ENCODE results near the gene CST8. TPM values are rescaled to one million over a fixed set of nuclear protein-coding genes. Genes with fewer than 3 reads are reported as not detected.

Gene CST8
- total RNA-seq, 2 donors from 2014 or later = not detected

GRCh38 chr20:23501926-23502325, 11.0 kb downstream of the CST8 start:
- no peak overlapping the region for H3K27ac ChIP-seq (ENCODE audit: low read depth, low read length)
- peaks cover 14% of the 10 kb centered on the region for H3K9me3 Mint-ChIP-seq
- H3K27ac Mint-ChIP-seq = no peak overlapping the region
- DNase-seq = no peak
- no peak overlapping the region for H3K4me3 Mint-ChIP-seq
- no peaks in the 10 kb centered on the region for H3K36me3 ChIP-seq (ENCODE audit: control insufficient read depth, insufficient read depth, low read length)
- H3K27me3 ChIP-seq (ENCODE audit: control insufficient read depth, insufficient read depth, low read length, poor library complexity, severe bottlenecking) = peaks cover 26% of the 10 kb centered on the region
- H3K4me1 Mint-ChIP-seq = peaks cover 11% of the 10 kb centered on the region
- WGBS, 2 experiments (ENCODE audit: insufficient coverage in 1 of 2, insufficient read length in 1 of 2) = 95% methylated on average over 4 of the region's 4 CpGs
- peaks cover 10% of the 10 kb centered on the region for H3K9me3 ChIP-seq (ENCODE audit: control insufficient read depth, low read length)
- TF ChIP-seq CTCF (conservative IDR thresholded peaks at IDR 0.05) = no peak
- H3K4me1 ChIP-seq (ENCODE audit: control insufficient read depth, insufficient read depth, low read length) = peaks cover 2% of the 10 kb centered on the region
- H3K9ac ChIP-seq (ENCODE audit: extremely low read depth, low read length, poor library complexity, severe bottlenecking) = no peak overlapping the region
- H3K27me3 Mint-ChIP-seq (ENCODE audit: insufficient read depth) = peaks cover 34% of the 10 kb centered on the region
- H3K36me3 Mint-ChIP-seq (ENCODE audit: low read depth) = no peaks in the 10 kb centered on the region
- H3K4me3 ChIP-seq (ENCODE audit: low read length) = no peak overlapping the region

GRCh38 chr20:23503649-23504048, 12.7 kb downstream of the CST8 start:
- no peak overlapping the region for H3K9ac ChIP-seq (ENCODE audit: extremely low read depth, low read length, poor library complexity, severe bottlenecking)
- H3K27ac Mint-ChIP-seq = no peak overlapping the region
- H3K9me3 ChIP-seq (ENCODE audit: control insufficient read depth, low read length) = no peaks in the 10 kb centered on the region
- H3K4me3 ChIP-seq (ENCODE audit: low read length) = no peak overlapping the region
- H3K27me3 ChIP-seq (ENCODE audit: control insufficient read depth, insufficient read depth, low read length, poor library complexity, severe bottlenecking) = peaks cover 33% of the 10 kb centered on the region
- H3K27me3 Mint-ChIP-seq (ENCODE audit: insufficient read depth) = peaks cover 43% of the 10 kb centered on the region
- whole genome bisulfite sequencing, 2 experiments (ENCODE audit: insufficient coverage in 1 of 2, insufficient read length in 1 of 2) = 86 to 90% methylated on average over 9 to 14 of the region's 14 CpGs
- H3K4me1 ChIP-seq (ENCODE audit: control insufficient read depth, insufficient read depth, low read length) = peaks cover 14% of the 10 kb centered on the region
- H3K36me3 ChIP-seq (ENCODE audit: control insufficient read depth, insufficient read depth, low read length) = no peaks in the 10 kb centered on the region
- no peak for DNase-seq
- H3K4me1 Mint-ChIP-seq = peaks cover 24% of the 10 kb centered on the region
- no peaks in the 10 kb centered on the region for H3K36me3 Mint-ChIP-seq (ENCODE audit: low read depth)
- H3K4me3 Mint-ChIP-seq = no peak overlapping the region
- TF ChIP-seq CTCF (conservative IDR thresholded peaks at IDR 0.05) = no peak
- H3K9me3 Mint-ChIP-seq = no peaks in the 10 kb centered on the region
- no peak overlapping the region for H3K27ac ChIP-seq (ENCODE audit: low read depth, low read length)

- Mint-ChIP-seq H3K4me1 (peaks cover 15% of the 10 kb centered on the region), H3K4me3 (no peak overlapping the region), H3K27ac (no peak overlapping the region), H3K27me3 (ENCODE audit: insufficient read depth) (peaks cover 70% of the 10 kb centered on the region), H3K9me3 (no peaks in the 10 kb centered on the region), H3K36me3 (ENCODE audit: low read depth) (no peaks in the 10 kb centered on the region)
- H3K27ac ChIP-seq (ENCODE audit: low read depth, low read length) = no peak overlapping the region
- no peaks in the 10 kb centered on the region for H3K36me3 ChIP-seq (ENCODE audit: control insufficient read depth, insufficient read depth, low read length)
- DNase-seq = peak; percentile 70
- no peaks in the 10 kb centered on the region for H3K9me3 ChIP-seq (ENCODE audit: control insufficient read depth, low read length)
- H3K4me3 ChIP-seq (ENCODE audit: low read length) = no peak overlapping the region
- 82 to 86% methylated on average over 3 to 6 of the region's 6 CpGs for WGBS, 2 experiments (ENCODE audit: insufficient coverage in 1 of 2, insufficient read length in 1 of 2)
- peak; percentile 68 for TF ChIP-seq CTCF (conservative IDR thresholded peaks at IDR 0.05)
- H3K27me3 ChIP-seq (ENCODE audit: control insufficient read depth, insufficient read depth, low read length, poor library complexity, severe bottlenecking) = peaks cover 53% of the 10 kb centered on the region
- H3K9ac ChIP-seq (ENCODE audit: extremely low read depth, low read length, poor library complexity, severe bottlenecking) = no peak overlapping the region
- H3K4me1 ChIP-seq (ENCODE audit: control insufficient read depth, insufficient read depth, low read length) = peaks cover 11% of the 10 kb centered on the region
Measured at GRCh38 chr20:23507346-23507745, 16.4 kb downstream of the CST8 start.

Data from endodermal cell (in vitro differentiated cells).